Heart left ventricle (tissue), 13 donors: ENCODE data around the gene CFAP97D2.

ENCODE experiments used
- CTCF ChIP-seq, 12 donors: fragments of 200-600 bp; sonication (generic) in 4 of 12; IDR thresholded peaks; one replicate each; pipeline versions ENCODE4 v1.5.0 to v1.8.0; 2018 to 2022; ENCODE audit warnings: antibody characterized with exemption in 12 of 12, mild to moderate bottlenecking in 5 of 12
- POLR2A ChIP-seq, 2 donors: fragments of 450-650 bp; IDR thresholded peaks; one replicate each; pipeline ENCODE4 v1.6.1; 2017; ENCODE audit warnings: antibody characterized with exemption in 2 of 2, mild to moderate bottlenecking in 2 of 2, moderate library complexity in 2 of 2
- donor health status: ischemic (EF 13 %, LVEDD 7.1; RV severe dilation, severe dysfunction).
- donor health status: DM: no; HTN: yes; CAD: no.
- donor health status: DM: no; HTN: no; CAD: no.
- donor health status: ischemic (EF 25% LVEDD 6.9; RV normal size, moderate dysfunction).
- donor health status: ischemic (EF 25% LVEDD 5.7; RV mildly dilated, moderate dysfunction).
- donor health status: ischemic (EF 35%, LVEDD 5.7; RV mildly dilated, moderate dysfunction).
- donor health status: nonischemic (EF 11% LVEDD 7.7; RV severe dilation, severe dysfunction).
- donor health status: DM: yes; HTN: yes; CAD: no.
- donor health status: PGD.
- donor health status: ischemic (EF 29% LVEDD 5.4; RV normal size, mild dysfunction).
- donor health status: nonischemic (EF 23%, LVEDD 6.1; RV moderate dilation, normal function).

GRCh38 chr13:114179087-114179658 lies at the start of gene CFAP97D2:
- TF ChIP-seq CTCF (IDR thresholded peaks at IDR 0.05) (no peak), POLR2A (IDR thresholded peaks at IDR 0.05) (no peak)
